Astrocyte (in vitro differentiated cells and primary cell): ENCODE data around the gene NRIP3. TPM values are rescaled to one million over a fixed set of nuclear protein-coding genes. Genes with fewer than 3 reads are reported as not detected.
"Not testable (repeated sequence)": the region's sequence is repeated elsewhere in the genome, so short reads cannot be mapped to it uniquely, and the experiment has no call there.

Experiments used
- DNase-seq: peaks from one replicate; pipeline ENCODE4 v3.0.0-alpha.2; 2010; ENCODE audit warnings: low read depth
- FAIRE-seq: peaks from 2 replicates; lab custom pipeline; 2011; peaks lifted over from hg19 to GRCh38; lab: Jason Lieb, UNC
- H2AFZ ChIP-seq: 2 replicates; pipeline ENCODE4 v1.6.0; 2012; ENCODE audit warnings: low read depth, low read length, inconsistent platforms
- H3K27ac ChIP-seq: 2 replicates; pipeline ENCODE4 v1.5.1; 2011; ENCODE audit warnings: low read depth, low read length, inconsistent platforms
- H3K27me3 ChIP-seq: 2 replicates; pipeline ENCODE4 v1.6.0; 2011; ENCODE audit warnings: low read length, inconsistent platforms; ENCODE audit not compliant: insufficient read depth
- H3K36me3 ChIP-seq: 2 replicates; pipeline ENCODE4 v1.5.1; 2011; ENCODE audit warnings: low read length, inconsistent platforms; ENCODE audit not compliant: insufficient read depth
- H3K4me1 ChIP-seq: 2 replicates; pipeline ENCODE4 v1.5.1; 2011; ENCODE audit warnings: low read length, inconsistent platforms; ENCODE audit not compliant: insufficient read depth
- H3K4me2 ChIP-seq: 2 replicates; pipeline ENCODE4 v1.6.0; 2012; ENCODE audit warnings: low read length, inconsistent platforms
- H3K4me3 ChIP-seq: 2 replicates; pipeline ENCODE4 v1.5.1; 2011; ENCODE audit warnings: low read depth, mild to moderate bottlenecking, low read length, inconsistent platforms; ENCODE audit not compliant: insufficient read depth
- H3K79me2 ChIP-seq: 2 replicates; pipeline ENCODE4 v1.6.0; 2012; ENCODE audit warnings: mild to moderate bottlenecking, low read length, inconsistent platforms; ENCODE audit not compliant: insufficient read depth
- H3K9ac ChIP-seq: 2 replicates; pipeline ENCODE4 v1.6.0; 2012; ENCODE audit warnings: mild to moderate bottlenecking, low read length, inconsistent platforms
- H3K9me3 ChIP-seq: 2 replicates; pipeline ENCODE4 v1.5.1; 2012; ENCODE audit warnings: low read depth, mild to moderate bottlenecking, low read length, inconsistent platforms; ENCODE audit not compliant: insufficient read depth
- H4K20me1 ChIP-seq: 2 replicates; pipeline ENCODE4 v1.6.0; 2012; ENCODE audit warnings: low read length, inconsistent platforms; ENCODE audit not compliant: insufficient read depth
- H3K27ac Mint-ChIP-seq: one replicate; pipeline ENCODE4 v1.8.0; 2021; ENCODE audit warnings: mild to moderate bottlenecking, mixed read lengths; ENCODE audit not compliant: unreplicated experiment
- H3K27me3 Mint-ChIP-seq: one replicate; pipeline ENCODE4 v1.8.0; 2021; ENCODE audit warnings: low read depth, mixed read lengths; ENCODE audit not compliant: unreplicated experiment
- H3K36me3 Mint-ChIP-seq: one replicate; pipeline ENCODE4 v1.8.0; 2021; ENCODE audit warnings: low read depth, mixed read lengths; ENCODE audit not compliant: unreplicated experiment
- H3K4me1 Mint-ChIP-seq: one replicate; pipeline ENCODE4 v1.8.0; 2021; ENCODE audit warnings: low read depth, mixed read lengths; ENCODE audit not compliant: unreplicated experiment
- H3K4me3 Mint-ChIP-seq: one replicate; pipeline ENCODE4 v1.8.0; 2021; ENCODE audit warnings: mild to moderate bottlenecking, moderate library complexity, mixed read lengths; ENCODE audit not compliant: unreplicated experiment
- H3K9me3 Mint-ChIP-seq: one replicate; pipeline ENCODE4 v1.8.0; 2021; ENCODE audit warnings: mild to moderate bottlenecking, mixed read lengths; ENCODE audit not compliant: unreplicated experiment
- CTCF ChIP-seq: IDR thresholded peaks from 2 replicates; pipeline ENCODE4 v1.5.1; 2011; ENCODE audit warnings: low read depth, mild to moderate bottlenecking, inconsistent platforms, low read length, moderate library complexity; ENCODE audit not compliant: insufficient read depth
- EZH2 ChIP-seq: IDR thresholded peaks from 2 replicates; pipeline ENCODE4 v1.6.1; 2012; ENCODE audit warnings: mild to moderate bottlenecking, low read length, inconsistent platforms; ENCODE audit not compliant: insufficient read depth
- total RNA-seq: library from RNA; stranded (reverse); gene quantifications from 2 replicates; pipeline ENCODE4 v1.2.1, GENCODE V29; 2021

The NRIP3 gene
- total RNA-seq, 1 donor from 2014 or later, result 11.6 TPM

GRCh38 chr11:8987446-8987845 lies 16.4 kb downstream of the NRIP3 start:
- H3K9me3 Mint-ChIP-seq, result no peaks in the 10 kb centered on the region
- FAIRE-seq, result no peak
- peaks cover 19% of the 10 kb centered on the region for H3K4me1 Mint-ChIP-seq
- peaks cover 7% of the 10 kb centered on the region for H3K36me3 Mint-ChIP-seq
- Histone ChIP-seq H3K9ac (no peak overlapping the region), H3K4me1 (peaks cover 14% of the 10 kb centered on the region), H4K20me1 (peaks cover 5% of the 10 kb centered on the region), H3K27me3 (no peaks in the 10 kb centered on the region), H3K36me3 (no peaks in the 10 kb centered on the region), H2AFZ (no peak overlapping the region), H3K4me2 (no peak overlapping the region), H3K27ac (no peak overlapping the region), H3K9me3 (no peaks in the 10 kb centered on the region), H3K4me3 (no peak overlapping the region), H3K79me2 (no peaks in the 10 kb centered on the region)
- no peak overlapping the region for H3K4me3 Mint-ChIP-seq
- no peak overlapping the region for H3K27ac Mint-ChIP-seq
- DNase-seq, result no peak
- no peak for TF ChIP-seq CTCF
- no peak for TF ChIP-seq EZH2
- peaks cover 2% of the 10 kb centered on the region for H3K27me3 Mint-ChIP-seq

- H3K4me1 Mint-ChIP-seq, result peaks cover 19% of the 10 kb centered on the region
- H3K9ac ChIP-seq, result not testable (repeated sequence)
Measured at GRCh38 chr11:8986772-8987171, 17.0 kb downstream of the NRIP3 start.

GRCh38 chr11:8985462-8985861 lies 18.3 kb downstream of the NRIP3 start:
- FAIRE-seq, result no peak
- DNase-seq, result no peak
- H2AFZ ChIP-seq, result no peak overlapping the region
- Mint-ChIP-seq H3K27me3 (peaks cover 2% of the 10 kb centered on the region), H3K4me1 (peaks cover 19% of the 10 kb centered on the region), H3K9me3 (no peaks in the 10 kb centered on the region), H3K4me3 (no peak overlapping the region), H3K27ac (no peak overlapping the region), H3K36me3 (peaks cover 7% of the 10 kb centered on the region)
- H3K4me3 ChIP-seq, result no peak overlapping the region
- no peaks in the 10 kb centered on the region for H3K9me3 ChIP-seq
- H3K27me3 ChIP-seq, result no peaks in the 10 kb centered on the region
- H3K4me1 ChIP-seq, result peaks cover 14% of the 10 kb centered on the region
- H3K4me2 ChIP-seq, result no peak overlapping the region
- TF ChIP-seq EZH2, result no peak
- TF ChIP-seq CTCF, result no peak
- H3K9ac ChIP-seq, result no peak overlapping the region
- H3K79me2 ChIP-seq, result no peaks in the 10 kb centered on the region
- no peak overlapping the region for H3K27ac ChIP-seq
- H3K36me3 ChIP-seq, result no peaks in the 10 kb centered on the region
- peaks cover 5% of the 10 kb centered on the region for H4K20me1 ChIP-seq

More at GRCh38 chr11:8986772-8987171, 17.0 kb downstream of the NRIP3 start:
- H3K27ac ChIP-seq, H3K36me3 ChIP-seq, H3K4me3 ChIP-seq, H3K27ac Mint-ChIP-seq, H3K9me3 Mint-ChIP-seq, H2AFZ ChIP-seq, H4K20me1 ChIP-seq, DNase-seq, H3K36me3 Mint-ChIP-seq, H3K27me3 ChIP-seq, H3K27me3 Mint-ChIP-seq, FAIRE-seq, H3K4me2 ChIP-seq, H3K9me3 ChIP-seq, H3K79me2 ChIP-seq, H3K4me3 Mint-ChIP-seq: not testable (repeated sequence)
- peaks cover 14% of the 10 kb centered on the region for H3K4me1 ChIP-seq
